ENCODE data around the gene GPR21.
A peak's percentile ranks its signal among the peaks of the same experiment; 100 is the strongest.

The GPR21 gene

GRCh38 chr9:123067136-123067535 lies 33.7 kb downstream of the GPR21 start:
- peaks cover 10% of the 10 kb centered on the region for H3K4me1 ChIP-seq (ENCODE audit: control insufficient read depth, low read depth, low read length)
- H3K9ac ChIP-seq (ENCODE audit: low read length), result no peak overlapping the region
- H3K27me3 ChIP-seq (ENCODE audit: control insufficient read depth, insufficient read depth, low read length), result no peaks in the 10 kb centered on the region
- H3K4me3 ChIP-seq (ENCODE audit: low read length), result no peak overlapping the region
- no peaks in the 10 kb centered on the region for H3K9me3 ChIP-seq (ENCODE audit: control insufficient read depth, low read depth, low read length)
- no peak overlapping the region for H3K27ac ChIP-seq (ENCODE audit: low read length)
- peaks cover 38% of the 10 kb centered on the region for H3K36me3 ChIP-seq (ENCODE audit: control insufficient read depth, low read depth, low read length)

- no peaks in the 10 kb centered on the region for H3K27me3 ChIP-seq (ENCODE audit: control insufficient read depth, insufficient read depth, low read length)
- no peak overlapping the region for H3K4me3 ChIP-seq (ENCODE audit: low read length)
- no peak overlapping the region for H3K9ac ChIP-seq (ENCODE audit: low read length)
- no peak overlapping the region for H3K27ac ChIP-seq (ENCODE audit: low read length)
- no peaks in the 10 kb centered on the region for H3K9me3 ChIP-seq (ENCODE audit: control insufficient read depth, low read depth, low read length)
- peaks cover 38% of the 10 kb centered on the region for H3K36me3 ChIP-seq (ENCODE audit: control insufficient read depth, low read depth, low read length)
- peaks cover 29% of the 10 kb centered on the region for H3K4me1 ChIP-seq (ENCODE audit: control insufficient read depth, low read depth, low read length)
Observed at GRCh38 chr9:123069010-123069481, 35.6 kb downstream of the GPR21 start.

- peaks cover 38% of the 10 kb centered on the region for H3K4me1 ChIP-seq (ENCODE audit: control insufficient read depth, low read depth, low read length)
- peaks cover 37% of the 10 kb centered on the region for H3K36me3 ChIP-seq (ENCODE audit: control insufficient read depth, low read depth, low read length)
- H3K27ac ChIP-seq (ENCODE audit: low read length), result no peak overlapping the region
- no peak overlapping the region for H3K4me3 ChIP-seq (ENCODE audit: low read length)
- no peak overlapping the region for H3K9ac ChIP-seq (ENCODE audit: low read length)
- no peaks in the 10 kb centered on the region for H3K27me3 ChIP-seq (ENCODE audit: control insufficient read depth, insufficient read depth, low read length)
- no peaks in the 10 kb centered on the region for H3K9me3 ChIP-seq (ENCODE audit: control insufficient read depth, low read depth, low read length)
Observed at GRCh38 chr9:123070198-123070597, 36.7 kb downstream of the GPR21 start.

- peaks cover 52% of the 10 kb centered on the region for H3K4me1 ChIP-seq (ENCODE audit: control insufficient read depth, low read depth, low read length)
- H3K36me3 ChIP-seq (ENCODE audit: control insufficient read depth, low read depth, low read length), result peaks cover 24% of the 10 kb centered on the region
- H3K9ac ChIP-seq (ENCODE audit: low read length), result peak overlapping the region; percentile 8
- H3K27me3 ChIP-seq (ENCODE audit: control insufficient read depth, insufficient read depth, low read length), result no peaks in the 10 kb centered on the region
- H3K9me3 ChIP-seq (ENCODE audit: control insufficient read depth, low read depth, low read length), result no peaks in the 10 kb centered on the region
- peak overlapping the region; percentile 28 for H3K4me3 ChIP-seq (ENCODE audit: low read length)
- no peak overlapping the region for H3K27ac ChIP-seq (ENCODE audit: low read length)
Observed at GRCh38 chr9:123072407-123072995, 39.0 kb downstream of the GPR21 start.

- Histone ChIP-seq H3K4me3 (ENCODE audit: low read length) (peak overlapping the region; percentile 4), H3K9ac (ENCODE audit: low read length) (peak overlapping the region; percentile 1), H3K9me3 (ENCODE audit: control insufficient read depth, low read depth, low read length) (no peaks in the 10 kb centered on the region), H3K27ac (ENCODE audit: low read length) (peak overlapping the region; percentile 45), H3K4me1 (ENCODE audit: control insufficient read depth, low read depth, low read length) (peaks cover 52% of the 10 kb centered on the region), H3K36me3 (ENCODE audit: control insufficient read depth, low read depth, low read length) (peaks cover 24% of the 10 kb centered on the region), H3K27me3 (ENCODE audit: control insufficient read depth, insufficient read depth, low read length) (no peaks in the 10 kb centered on the region)
Observed at GRCh38 chr9:123073441-123073840, 40.0 kb downstream of the GPR21 start.

GRCh38 chr9:123073991-123074422 lies 40.5 kb downstream of the GPR21 start:
- no peaks in the 10 kb centered on the region for H3K27me3 ChIP-seq (ENCODE audit: control insufficient read depth, insufficient read depth, low read length)
- H3K9me3 ChIP-seq (ENCODE audit: control insufficient read depth, low read depth, low read length), result no peaks in the 10 kb centered on the region
- H3K4me3 ChIP-seq (ENCODE audit: low read length), result peak overlapping the region; percentile 4
- H3K4me1 ChIP-seq (ENCODE audit: control insufficient read depth, low read depth, low read length), result peaks cover 52% of the 10 kb centered on the region
- H3K27ac ChIP-seq (ENCODE audit: low read length), result peak overlapping the region; percentile 14
- H3K36me3 ChIP-seq (ENCODE audit: control insufficient read depth, low read depth, low read length), result peaks cover 25% of the 10 kb centered on the region
- peak overlapping the region; percentile 1 for H3K9ac ChIP-seq (ENCODE audit: low read length)

GRCh38 chr9:123074628-123075027 lies 41.2 kb downstream of the GPR21 start:
- H3K27ac ChIP-seq (ENCODE audit: low read length), result no peak overlapping the region

GRCh38 chr9:123080444-123080843 lies 47.0 kb downstream of the GPR21 start:
- Histone ChIP-seq H3K9ac (ENCODE audit: low read length) (no peak overlapping the region), H3K36me3 (ENCODE audit: control insufficient read depth, low read depth, low read length) (peaks cover 46% of the 10 kb centered on the region), H3K27ac (ENCODE audit: low read length) (no peak overlapping the region), H3K4me3 (ENCODE audit: low read length) (no peak overlapping the region), H3K4me1 (ENCODE audit: control insufficient read depth, low read depth, low read length) (peaks cover 20% of the 10 kb centered on the region), H3K9me3 (ENCODE audit: control insufficient read depth, low read depth, low read length) (no peaks in the 10 kb centered on the region), H3K27me3 (ENCODE audit: control insufficient read depth, insufficient read depth, low read length) (no peaks in the 10 kb centered on the region)

More at GRCh38 chr9:123074628-123075027, 41.2 kb downstream of the GPR21 start:
- no peaks in the 10 kb centered on the region for H3K9me3 ChIP-seq (ENCODE audit: control insufficient read depth, low read depth, low read length)
- H3K27me3 ChIP-seq (ENCODE audit: control insufficient read depth, insufficient read depth, low read length), result no peaks in the 10 kb centered on the region
- H3K4me3 ChIP-seq (ENCODE audit: low read length), result no peak overlapping the region
- no peak overlapping the region for H3K9ac ChIP-seq (ENCODE audit: low read length)
- H3K36me3 ChIP-seq (ENCODE audit: control insufficient read depth, low read depth, low read length), result peaks cover 29% of the 10 kb centered on the region
- H3K4me1 ChIP-seq (ENCODE audit: control insufficient read depth, low read depth, low read length), result peaks cover 52% of the 10 kb centered on the region

GRCh38 chr9:123081824-123082223 lies 48.4 kb downstream of the GPR21 start:
- H3K36me3 ChIP-seq (ENCODE audit: control insufficient read depth, low read depth, low read length), result peaks cover 43% of the 10 kb centered on the region
- H3K27me3 ChIP-seq (ENCODE audit: control insufficient read depth, insufficient read depth, low read length), result no peaks in the 10 kb centered on the region
- H3K27ac ChIP-seq (ENCODE audit: low read length), result no peak overlapping the region
- no peaks in the 10 kb centered on the region for H3K9me3 ChIP-seq (ENCODE audit: control insufficient read depth, low read depth, low read length)
- H3K9ac ChIP-seq (ENCODE audit: low read length), result no peak overlapping the region
- peaks cover 11% of the 10 kb centered on the region for H3K4me1 ChIP-seq (ENCODE audit: control insufficient read depth, low read depth, low read length)
- H3K4me3 ChIP-seq (ENCODE audit: low read length), result no peak overlapping the region

GRCh38 chr9:123083680-123084079 lies 50.2 kb downstream of the GPR21 start:
- Histone ChIP-seq H3K4me1 (ENCODE audit: control insufficient read depth, low read depth, low read length) (peaks cover 11% of the 10 kb centered on the region), H3K27ac (ENCODE audit: low read length) (no peak overlapping the region), H3K4me3 (ENCODE audit: low read length) (no peak overlapping the region), H3K9me3 (ENCODE audit: control insufficient read depth, low read depth, low read length) (no peaks in the 10 kb centered on the region), H3K36me3 (ENCODE audit: control insufficient read depth, low read depth, low read length) (peaks cover 39% of the 10 kb centered on the region), H3K27me3 (ENCODE audit: control insufficient read depth, insufficient read depth, low read length) (no peaks in the 10 kb centered on the region), H3K9ac (ENCODE audit: low read length) (no peak overlapping the region)

GRCh38 chr9:123084256-123084655 lies 50.8 kb downstream of the GPR21 start:
- Histone ChIP-seq H3K4me1 (ENCODE audit: control insufficient read depth, low read depth, low read length) (peaks cover 11% of the 10 kb centered on the region), H3K27me3 (ENCODE audit: control insufficient read depth, insufficient read depth, low read length) (no peaks in the 10 kb centered on the region), H3K27ac (ENCODE audit: low read length) (no peak overlapping the region), H3K9me3 (ENCODE audit: control insufficient read depth, low read depth, low read length) (no peaks in the 10 kb centered on the region), H3K36me3 (ENCODE audit: control insufficient read depth, low read depth, low read length) (peaks cover 37% of the 10 kb centered on the region), H3K4me3 (ENCODE audit: low read length) (no peak overlapping the region), H3K9ac (ENCODE audit: low read length) (no peak overlapping the region)
